Endothelial cell of umbilical vein (primary cell): Measurements from ENCODE around the gene HLTF. TPM values are rescaled to one million over a fixed set of nuclear protein-coding genes. Genes with fewer than 3 reads are reported as not detected.

Experiments used
- BruUV-seq: library from RNA; stranded (reverse); fragments of 400-500 nt; replicated peaks from 2 replicates; lab custom pipeline; 2021; lab: Mats Ljungman, UMichigan
- CTCF ChIA-PET: fragments of 300-600, 350-600 bp; sonication (Branson Sonifier 250); formaldehyde crosslinking; loops from one replicate; lab custom pipeline; 2021; ENCODE audit warnings: antibody characterized with exemption, inconsistent platforms; lab: Charles Lee
- POLR2A ChIA-PET: fragments of 300-600, 350-600 bp; sonication (Branson Sonifier 250); formaldehyde crosslinking; loops from one replicate; lab custom pipeline; 2021; ENCODE audit warnings: antibody characterized with exemption, inconsistent platforms; lab: Charles Lee
- DNase-seq: peaks from one replicate; pipeline ENCODE4 v3.0.0-alpha.2; 2011; ENCODE audit warnings: low read depth, low spot score
- FAIRE-seq: peaks from 2 replicates; lab custom pipeline; 2011; peaks lifted over from hg19 to GRCh38; lab: Jason Lieb, UNC
- H2AFZ ChIP-seq: 2 replicates; pipeline ENCODE4 v1.6.0; 2012; ENCODE audit warnings: low read depth, low read length, control low read depth, inconsistent platforms
- H3K27ac ChIP-seq: 2 replicates; pipeline ENCODE4 v1.5.1; 2011; ENCODE audit warnings: low read depth, mild to moderate bottlenecking, control low read depth, low read length, moderate library complexity; ENCODE audit not compliant: insufficient read depth
- H3K27me3 ChIP-seq, 2 experiments: 2 replicates each; pipeline versions ENCODE4 v1.6.0 to v1.6.1; 2011; ENCODE audit warnings: low read length in 2 of 2, mixed read lengths in 1 of 2; ENCODE audit not compliant: control insufficient read depth in 2 of 2, insufficient read depth in 2 of 2
- H3K36me3 ChIP-seq, 2 experiments: 2 replicates in 1 of 2; 3 replicates in 1 of 2; pipeline ENCODE4 v1.5.1; 2011; ENCODE audit warnings: low read length in 2 of 2, mild to moderate bottlenecking in 1 of 2, moderate library complexity in 1 of 2; ENCODE audit not compliant: control insufficient read depth in 2 of 2, insufficient read depth in 2 of 2; ENCODE audit errors: extremely low read depth in 1 of 2
- H3K4me1 ChIP-seq: 3 replicates; pipeline ENCODE4 v1.5.1; 2011; ENCODE audit warnings: mild to moderate bottlenecking, low read length; ENCODE audit not compliant: control insufficient read depth, insufficient read depth; ENCODE audit errors: extremely low read depth
- H3K4me2 ChIP-seq: 2 replicates; pipeline ENCODE4 v1.6.1; 2011; ENCODE audit warnings: low read length, control low read depth, mixed read lengths; ENCODE audit not compliant: insufficient read depth
- H3K4me3 ChIP-seq, 3 experiments: fragments of 200-600 bp in 1 of 3; sonication (generic), shearing (Covaris generic) in 1 of 3; replicated peaks in 1 of 3; 2 replicates each; pipeline ENCODE4 v1.5.1; 2011 to 2016; ENCODE audit warnings: control low read depth in 3 of 3, low read length in 3 of 3, mild to moderate bottlenecking in 2 of 3, inconsistent platforms in 1 of 3, low read depth in 1 of 3, moderate library complexity in 1 of 3; ENCODE audit not compliant: insufficient read depth in 1 of 3
- H3K79me2 ChIP-seq: 2 replicates; pipeline ENCODE4 v1.6.0; 2012; ENCODE audit warnings: low read length, inconsistent platforms; ENCODE audit not compliant: control insufficient read depth, insufficient read depth
- H3K9ac ChIP-seq: replicated peaks from 2 replicates; pipeline ENCODE3; 2011; ENCODE audit warnings: low read length, control low read depth; ENCODE audit not compliant: insufficient read depth; ENCODE audit errors: extremely low read depth
- H3K9me1 ChIP-seq: replicated peaks from 3 replicates; pipeline ENCODE4 v1.6.0; 2011; ENCODE audit warnings: mild to moderate bottlenecking, low read length; ENCODE audit not compliant: control insufficient read depth, insufficient read depth; ENCODE audit errors: extremely low read depth
- H3K9me3 ChIP-seq: replicated peaks from 2 replicates; pipeline ENCODE4 v1.5.1; 2012; ENCODE audit warnings: low read length, inconsistent platforms; ENCODE audit not compliant: control insufficient read depth, insufficient read depth
- H4K20me1 ChIP-seq: replicated peaks from 2 replicates; pipeline ENCODE3; 2011; ENCODE audit warnings: mild to moderate bottlenecking, low read length; ENCODE audit not compliant: control insufficient read depth, insufficient read depth; ENCODE audit errors: extremely low read depth
- EZH2 ChIP-seq: IDR thresholded peaks from 2 replicates; pipeline ENCODE4 v1.6.1; 2012; ENCODE audit warnings: borderline replicate concordance, low read depth, mild to moderate bottlenecking, moderate library complexity, low read length, inconsistent platforms; ENCODE audit not compliant: severe bottlenecking
- FOS ChIP-seq: IDR thresholded peaks from 2 replicates; pipeline ENCODE4 v1.6.1; 2011; ENCODE audit warnings: mild to moderate bottlenecking, low read length, moderate library complexity, borderline replicate concordance; ENCODE audit not compliant: insufficient read depth
- GATA2 ChIP-seq: IDR thresholded peaks from 2 replicates; pipeline ENCODE4 v1.7.0; 2011; ENCODE audit warnings: low read depth, mild to moderate bottlenecking, moderate library complexity, mixed read lengths, low read length; ENCODE audit not compliant: insufficient read length, insufficient read depth
- JUN ChIP-seq: IDR thresholded peaks from 2 replicates; pipeline ENCODE4 v1.6.1; 2011; ENCODE audit warnings: borderline replicate concordance, low read depth; ENCODE audit not compliant: insufficient read length, insufficient read depth
- MYC ChIP-seq: IDR thresholded peaks from one replicate; pipeline ENCODE4 v1.6.1; 2011; ENCODE audit warnings: mild to moderate bottlenecking, low read depth, low read length
- POLR2A ChIP-seq: IDR thresholded peaks from 2 replicates; pipeline ENCODE4 v1.6.1; 2012; ENCODE audit warnings: low read depth, mild to moderate bottlenecking, control low read depth, low read length
- POLR2AphosphoS5 ChIP-seq: IDR thresholded peaks from 2 replicates; pipeline ENCODE4 v1.6.1; 2012; ENCODE audit warnings: low read depth, mild to moderate bottlenecking, control low read depth, low read length, moderate library complexity; ENCODE audit not compliant: insufficient read depth
- dilution Hi-C: fragments of 300-500 bp; cut with MboI; formaldehyde crosslinking; loops from one replicate; pipeline ENCODE4 v1.15.0; 2019; ENCODE audit warnings: low sequenced_read_pairs; ENCODE audit not compliant: extremely low pct_ligation_motif_present
- intact Hi-C: fragments of 100-400 bp; cut with micrococcal nuclease; formaldehyde crosslinking; loops from one replicate; pipeline ENCODE4 v1.10.0; 2022
- polyA plus RNA-seq, 4 experiments: library from polyadenylated mRNA; depleted of rRNA in 3 of 4; stranded (reverse) in 3 of 4; unstranded in 1 of 4; fragments of >200 nt; gene quantifications; 2 replicates each; pipeline versions ENCODE4 v1.2.1 to v1.2.3, GENCODE V29; 2011 to 2012; ENCODE audit warnings: missing spikeins in 1 of 4
- total RNA-seq: library from RNA; stranded (reverse); gene quantifications from 2 replicates; pipeline ENCODE4 v1.2.3, GENCODE V29; 2021
- TF ChIP-seq, protein P1 (sequence below): IDR thresholded peaks from 2 replicates; pipeline ENCODE4 v1.6.1; 2011; ENCODE audit not compliant: insufficient read depth, insufficient read length
- TF ChIP-seq, protein P2 (sequence below), 2 donors: IDR thresholded peaks; 1 replicate in 1 of 2; 2 replicates in 1 of 2; pipeline ENCODE4 v1.5.1; 2011; ENCODE audit warnings: low read length in 2 of 2, mild to moderate bottlenecking in 2 of 2, moderate library complexity in 2 of 2, control low read depth in 1 of 2, inconsistent platforms in 1 of 2, low read depth in 1 of 2; ENCODE audit not compliant: insufficient read depth in 1 of 2; ENCODE audit errors: extremely low read depth in 1 of 2

Gene HLTF
- total and polyA plus RNA-seq, 2 donors (not counting 3 experiments of a cell fraction or from before 2014, with no cell fraction given): 8.7 to 24.6 TPM

DNA sequence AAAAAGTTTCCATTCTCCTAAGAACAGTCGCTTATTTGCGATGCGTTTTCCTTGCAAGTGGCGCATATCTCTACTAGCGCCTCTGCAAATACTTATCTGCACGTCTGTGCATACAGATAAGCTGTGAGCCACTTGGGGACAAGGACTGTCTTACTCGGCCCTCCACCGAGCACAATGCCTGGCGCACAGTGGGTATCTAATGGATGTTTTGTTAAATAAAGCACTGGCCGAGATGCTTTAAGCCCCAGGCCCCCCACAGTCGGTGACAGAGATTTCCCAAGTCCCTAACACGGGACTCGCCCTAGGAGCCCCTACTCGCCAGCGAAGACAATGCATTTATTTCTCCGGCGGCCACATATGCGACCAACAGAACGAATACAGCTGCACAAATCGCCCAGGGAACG lies 503 bp downstream of the HLTF start:
- H3K4me2 ChIP-seq: peak overlapping the region; percentile 85
- BruUV-seq: TSS peak; percentile 41
- H2AFZ ChIP-seq: peak overlapping the region; percentile 92
- POLR2A ChIA-PET: no interaction called here
- FAIRE-seq (peak; percentile 72), DNase-seq (peak; percentile 74)
- H3K4me1 ChIP-seq: peaks cover 5% of the 10 kb centered on the region
- TF ChIP-seq GATA2 (peak; percentile 9), FOS (no peak)
- H3K9me3 ChIP-seq: no peaks in the 10 kb centered on the region
- CTCF ChIA-PET: interaction anchor here (1.3 to 2.1 kb wide), 2 partner anchors 9 to 131 kb away, joined by 5 to 12 read pairs; no protein-coding TSS in a partner anchor
- H3K36me3 ChIP-seq: no peaks in the 10 kb centered on the region
- peak overlapping the region; percentile 47 for H3K27ac ChIP-seq
- no peaks in the 10 kb centered on the region for H3K9me1 ChIP-seq
- dilution Hi-C loops: no loop called here
- intact Hi-C loops: loop anchor here (1.0 to 10.0 kb wide), 3 partner anchors 44 to 131 kb away; partner anchors contain the start of gene GYG1
- peaks cover 16% of the 10 kb centered on the region for H3K79me2 ChIP-seq
- no peaks in the 10 kb centered on the region for H4K20me1 ChIP-seq
- no peaks in the 10 kb centered on the region for H3K27me3 ChIP-seq
- H3K9ac ChIP-seq: peak overlapping the region; percentile 58
- H3K4me3 ChIP-seq: peak overlapping the region; percentile 68 to 81 (median 73)

DNA sequence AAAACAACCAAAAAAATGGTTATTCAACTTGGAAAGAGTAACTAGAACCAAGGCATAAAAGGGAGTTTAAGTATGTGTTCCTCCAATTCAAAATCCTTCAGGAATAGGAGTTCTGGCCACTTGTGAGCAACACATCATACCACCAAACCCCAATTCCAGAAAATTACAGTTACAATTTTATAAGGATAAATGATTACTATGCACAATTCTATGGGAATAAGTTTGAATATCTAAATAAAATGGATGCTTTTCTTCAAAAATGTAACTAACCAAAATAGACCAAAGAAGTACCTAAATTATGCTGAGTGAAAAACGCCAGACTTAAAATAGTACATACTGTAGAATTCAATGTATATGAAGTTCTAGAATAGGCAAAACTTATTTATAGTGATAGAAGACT lies 4.6 kb downstream of the HLTF start:
- intact Hi-C loops (loop anchor here (10.0 kb wide), 1 partner anchor 127 kb away; no protein-coding TSS in a partner anchor), dilution Hi-C loops (no loop called here)
- H3K27ac ChIP-seq: no peak overlapping the region
- H3K4me3 ChIP-seq: no peak overlapping the region
- H3K4me2 ChIP-seq: no peak overlapping the region
- peaks cover 29% of the 10 kb centered on the region for H3K79me2 ChIP-seq
- no peaks in the 10 kb centered on the region for H4K20me1 ChIP-seq
- CTCF ChIA-PET: no interaction called here
- no peak overlapping the region for H3K9ac ChIP-seq
- FAIRE-seq: no peak
- peaks cover 17% of the 10 kb centered on the region for H3K4me1 ChIP-seq
- no peak overlapping the region for H2AFZ ChIP-seq
- no peaks in the 10 kb centered on the region for H3K9me1 ChIP-seq
- no peak for DNase-seq
- POLR2A ChIA-PET: no interaction called here
- H3K27me3 ChIP-seq: no peaks in the 10 kb centered on the region
- no peaks in the 10 kb centered on the region for H3K36me3 ChIP-seq
- BruUV-seq: no TSS peak
- no peak for TF ChIP-seq FOS
- TF ChIP-seq, protein P1, sequence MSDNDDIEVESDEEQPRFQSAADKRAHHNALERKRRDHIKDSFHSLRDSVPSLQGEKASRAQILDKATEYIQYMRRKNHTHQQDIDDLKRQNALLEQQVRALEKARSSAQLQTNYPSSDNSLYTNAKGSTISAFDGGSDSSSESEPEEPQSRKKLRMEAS: no peak
- TF ChIP-seq POLR2AphosphoS5: no peak
- TF ChIP-seq, protein P2, sequence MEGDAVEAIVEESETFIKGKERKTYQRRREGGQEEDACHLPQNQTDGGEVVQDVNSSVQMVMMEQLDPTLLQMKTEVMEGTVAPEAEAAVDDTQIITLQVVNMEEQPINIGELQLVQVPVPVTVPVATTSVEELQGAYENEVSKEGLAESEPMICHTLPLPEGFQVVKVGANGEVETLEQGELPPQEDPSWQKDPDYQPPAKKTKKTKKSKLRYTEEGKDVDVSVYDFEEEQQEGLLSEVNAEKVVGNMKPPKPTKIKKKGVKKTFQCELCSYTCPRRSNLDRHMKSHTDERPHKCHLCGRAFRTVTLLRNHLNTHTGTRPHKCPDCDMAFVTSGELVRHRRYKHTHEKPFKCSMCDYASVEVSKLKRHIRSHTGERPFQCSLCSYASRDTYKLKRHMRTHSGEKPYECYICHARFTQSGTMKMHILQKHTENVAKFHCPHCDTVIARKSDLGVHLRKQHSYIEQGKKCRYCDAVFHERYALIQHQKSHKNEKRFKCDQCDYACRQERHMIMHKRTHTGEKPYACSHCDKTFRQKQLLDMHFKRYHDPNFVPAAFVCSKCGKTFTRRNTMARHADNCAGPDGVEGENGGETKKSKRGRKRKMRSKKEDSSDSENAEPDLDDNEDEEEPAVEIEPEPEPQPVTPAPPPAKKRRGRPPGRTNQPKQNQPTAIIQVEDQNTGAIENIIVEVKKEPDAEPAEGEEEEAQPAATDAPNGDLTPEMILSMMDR (IDR thresholded peaks at IDR 0.05; ENCODE audit: extremely low read depth in 1 of 2, insufficient read depth in 1 of 2, low read depth in 1 of 2, low read length in 2 of 2): no peak
- no peak for TF ChIP-seq MYC
- TF ChIP-seq JUN: no peak
- no peak for TF ChIP-seq EZH2
- TF ChIP-seq POLR2A: no peak
- TF ChIP-seq GATA2: no peak
- H3K9me3 ChIP-seq: no peaks in the 10 kb centered on the region
